Ramos (cell line): ENCODE measurements around the gene DCDC2B.
"Not testable (repeated sequence)": the region's sequence is repeated elsewhere in the genome, so short reads cannot be mapped to it uniquely, and the experiment has no call there.

Experiments
- in situ Hi-C: fragments of 300-500 bp; cut with MboI; formaldehyde crosslinking; loops from one replicate; pipeline ENCODE4 v1.14.3; 2022; ENCODE audit warnings: low sequenced_read_pairs; ENCODE audit not compliant: unreplicated experiment

Gene DCDC2B

DNA sequence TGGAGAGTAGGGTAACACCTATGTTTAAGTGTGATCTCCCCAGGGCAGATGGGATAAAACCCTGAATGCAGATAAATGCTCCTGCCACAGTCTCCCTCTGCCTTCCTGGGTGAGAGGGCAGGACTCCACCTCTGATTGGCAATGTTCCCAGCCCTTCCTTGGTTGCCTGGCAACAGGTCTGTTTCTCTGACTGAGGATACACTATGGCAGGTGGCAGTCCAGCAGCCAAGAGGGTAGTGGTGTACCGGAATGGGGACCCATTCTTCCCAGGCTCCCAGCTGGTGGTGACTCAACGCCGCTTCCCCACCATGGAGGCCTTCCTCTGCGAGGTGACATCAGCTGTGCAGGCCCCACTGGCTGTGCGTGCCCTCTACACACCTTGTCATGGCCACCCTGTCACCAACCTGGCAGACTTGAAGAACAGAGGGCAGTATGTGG lies at the start of gene DCDC2B:
TSS of gene DCDC2B (plus strand) at position 199 of the 438 bp plus-strand sequence. CDS start at position 204, 5 bp downstream.
- in situ Hi-C loops = no loop called here

GRCh38 chr1:32159189-32159588 lies 49.7 kb upstream of the DCDC2B start:
- in situ Hi-C loops = no loop called here

DNA sequence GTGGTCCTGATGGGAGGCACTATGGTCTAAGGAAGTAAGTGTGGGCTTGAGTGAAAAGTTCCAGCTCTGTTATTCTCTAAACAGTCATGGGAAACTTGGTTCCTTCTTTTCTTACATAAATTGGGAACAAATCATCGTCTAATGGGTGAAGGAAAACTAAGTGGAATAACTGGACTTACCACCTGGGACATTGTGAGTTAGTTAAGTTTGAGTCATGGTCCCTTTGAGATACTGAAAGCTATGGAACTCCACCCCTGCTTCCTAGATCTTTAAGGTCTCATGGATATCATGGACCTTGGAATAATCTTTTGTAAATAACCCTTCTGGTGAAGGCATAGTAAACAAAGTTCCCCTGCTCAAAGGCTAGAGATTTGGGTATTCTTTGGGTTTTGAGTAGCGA lies 45.5 kb upstream of the DCDC2B start:
- in situ Hi-C loops = no loop called here

GRCh38 chr1:32165633-32166032 lies 43.3 kb upstream of the DCDC2B start:
- in situ Hi-C loops = not testable (repeated sequence)

DNA sequence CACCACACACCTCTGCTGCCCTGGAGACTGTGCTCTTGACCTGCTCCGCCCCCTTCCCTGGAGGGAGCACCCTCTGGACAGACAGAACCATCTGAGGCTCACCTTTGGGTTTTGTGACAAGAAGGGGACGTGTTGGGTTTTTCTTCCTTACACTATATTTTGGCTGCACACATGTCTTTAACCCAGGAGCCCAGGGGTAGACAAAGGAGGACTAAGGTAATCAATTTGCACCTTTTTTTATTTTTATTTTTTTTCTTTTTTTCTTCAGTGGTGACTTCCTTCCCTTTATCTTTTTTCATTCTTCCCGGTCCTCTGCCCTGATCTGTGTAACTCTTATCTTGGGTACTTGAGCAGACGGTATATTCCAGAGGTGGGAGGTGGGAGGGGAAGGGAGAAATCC lies 37.9 kb upstream of the DCDC2B start:
- in situ Hi-C loops = no loop called here

- in situ Hi-C loops = no loop called here
Measured at GRCh38 chr1:32172621-32173245, 36.2 kb upstream of the DCDC2B start.

DNA sequence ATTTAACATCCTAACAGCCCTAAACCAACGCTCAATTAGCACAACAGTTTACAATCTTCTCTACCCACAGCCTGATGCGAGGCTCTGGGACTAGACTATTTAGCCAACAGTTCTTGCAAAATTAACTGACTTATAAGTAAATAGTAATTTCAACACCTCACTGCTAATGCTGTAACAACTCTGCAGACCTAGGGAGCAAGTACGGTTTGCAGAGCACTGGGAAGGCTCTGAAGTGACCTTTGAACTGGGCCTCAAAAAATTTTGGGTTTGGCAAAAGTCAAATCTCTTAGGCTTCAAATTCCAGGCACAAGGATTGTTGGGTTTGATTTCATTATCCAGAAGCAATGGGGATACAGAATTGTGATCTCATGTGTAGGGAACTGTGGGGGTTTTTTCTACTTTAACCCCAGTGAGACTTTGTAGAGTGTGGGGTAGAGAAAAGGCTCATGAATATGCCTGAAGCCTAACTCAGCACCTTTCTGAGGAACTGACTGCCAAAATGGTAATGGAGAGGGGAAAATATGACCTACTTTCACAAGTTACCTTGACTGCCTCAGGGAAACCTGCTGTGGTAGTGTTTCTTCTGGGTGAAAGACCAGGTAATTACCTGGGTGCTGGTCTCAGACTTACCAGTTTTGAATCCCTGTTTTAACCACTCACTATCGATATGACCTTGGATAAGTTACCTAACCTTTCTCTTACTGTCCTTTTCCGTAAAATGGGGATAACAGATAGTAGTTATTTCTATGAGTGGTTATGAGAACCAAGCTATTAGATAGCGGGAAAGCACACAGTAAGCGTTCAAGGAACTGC lies 30.3 kb upstream of the DCDC2B start:
- in situ Hi-C loops = no loop called here

GRCh38 chr1:32179193-32179442 lies 29.8 kb upstream of the DCDC2B start:
- in situ Hi-C loops = no loop called here

DNA sequence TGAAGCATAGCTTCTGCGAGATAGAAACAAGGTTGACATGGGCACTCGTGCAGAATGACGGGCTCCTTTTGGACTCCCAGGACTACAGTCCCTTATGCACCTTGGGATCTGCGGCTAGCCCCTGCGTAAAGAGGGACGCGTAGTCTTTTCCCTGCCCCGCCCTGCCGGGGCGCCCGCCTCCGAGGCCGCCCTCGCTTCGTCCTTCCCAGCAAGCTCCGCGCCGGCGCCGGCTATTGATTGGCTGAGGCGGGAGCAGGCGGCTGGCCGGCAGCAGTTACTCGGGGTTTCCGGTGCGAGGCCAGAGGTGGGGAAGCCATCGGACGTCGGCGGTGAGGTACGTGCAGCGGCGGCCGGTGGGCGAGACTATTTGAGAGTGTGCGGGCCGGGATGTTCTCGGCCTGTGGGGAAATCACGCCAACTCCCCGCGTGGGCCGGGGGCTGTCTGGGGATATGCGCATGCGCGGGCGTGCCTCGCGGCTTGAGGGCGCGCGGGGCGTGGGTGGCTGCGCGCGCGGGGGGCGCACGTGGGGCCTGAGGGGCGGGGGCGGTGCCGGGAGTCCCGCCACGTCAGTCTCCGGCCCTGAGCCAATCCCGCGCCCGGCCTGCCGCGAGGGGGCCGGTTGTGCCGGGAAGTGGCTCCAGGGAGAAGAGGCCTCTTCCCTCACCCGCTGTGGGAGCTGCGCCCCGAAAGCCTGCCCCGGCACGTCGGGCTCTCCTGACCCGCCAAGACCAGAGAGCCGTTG lies 29.3 kb upstream of the DCDC2B start, which contains the start of gene TXLNA:
TSS of gene TXLNA (plus strand) at position 233 of the 743 bp plus-strand sequence. CDS start 671 bp downstream, outside the sequence.
- in situ Hi-C loops = no loop called here

DNA sequence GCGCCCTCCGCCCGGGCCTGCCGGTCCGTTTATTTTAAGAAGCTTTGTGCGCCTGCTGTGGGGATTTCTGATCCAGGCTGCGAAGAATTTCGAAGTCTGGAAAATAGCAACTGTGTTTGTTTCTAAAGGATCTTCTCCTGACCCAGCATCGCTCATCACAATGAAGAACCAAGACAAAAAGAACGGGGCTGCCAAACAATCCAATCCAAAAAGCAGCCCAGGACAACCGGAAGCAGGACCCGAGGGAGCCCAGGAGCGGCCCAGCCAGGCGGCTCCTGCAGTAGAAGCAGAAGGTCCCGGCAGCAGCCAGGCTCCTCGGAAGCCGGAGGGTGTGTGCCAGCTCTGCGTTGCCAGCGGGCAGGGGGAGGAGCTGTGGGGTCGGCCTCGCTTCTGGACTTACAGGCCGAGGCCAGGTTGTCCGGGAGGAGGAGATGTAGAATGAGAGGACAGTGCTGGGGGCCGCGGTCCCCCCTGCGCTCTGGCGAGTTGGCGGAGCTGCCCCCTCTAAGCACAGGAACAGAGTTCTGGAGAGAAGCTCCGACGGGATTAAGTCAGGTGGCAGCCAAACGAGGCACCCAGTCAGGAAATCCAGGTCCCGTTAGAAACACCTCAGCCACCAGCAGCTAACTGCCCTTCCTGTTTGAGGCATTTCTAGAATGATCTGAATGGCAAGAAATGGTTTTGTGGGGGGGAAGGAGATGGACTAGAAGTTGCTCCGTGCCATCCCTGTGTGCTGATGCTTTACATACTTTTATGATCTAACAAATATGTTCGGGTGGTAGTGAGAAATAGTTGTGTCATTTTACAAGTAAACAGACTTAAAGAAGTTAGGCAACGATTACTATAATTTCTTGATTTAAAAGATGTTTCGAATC lies 28.5 kb upstream of the DCDC2B start:
- in situ Hi-C loops = no loop called here

DNA sequence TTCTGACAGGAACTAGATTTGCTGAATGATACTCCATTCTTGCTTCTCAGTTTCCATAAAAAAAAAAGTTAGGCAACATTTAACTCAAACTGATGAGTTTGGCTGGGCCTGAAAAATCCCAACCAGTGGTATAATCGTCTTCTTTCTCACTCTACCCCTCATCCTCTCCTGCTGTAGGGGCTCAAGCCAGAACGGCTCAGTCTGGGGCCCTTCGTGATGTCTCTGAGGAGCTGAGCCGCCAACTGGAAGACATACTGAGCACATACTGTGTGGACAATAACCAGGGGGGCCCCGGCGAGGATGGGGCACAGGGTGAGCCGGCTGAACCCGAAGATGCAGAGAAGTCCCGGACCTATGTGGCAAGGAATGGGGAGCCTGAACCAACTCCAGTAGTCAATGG lies 27.8 kb upstream of the DCDC2B start:
- in situ Hi-C loops = no loop called here

- in situ Hi-C loops = no loop called here
Measured at GRCh38 chr1:32181563-32181962, 27.3 kb upstream of the DCDC2B start.

- in situ Hi-C loops = no loop called here
Measured at GRCh38 chr1:32182060-32182459, 26.8 kb upstream of the DCDC2B start.

- in situ Hi-C loops = no loop called here
Measured at GRCh38 chr1:32184650-32185049, 24.2 kb upstream of the DCDC2B start.

GRCh38 chr1:32186077-32186476 lies 22.8 kb upstream of the DCDC2B start:
- in situ Hi-C loops = no loop called here

DNA sequence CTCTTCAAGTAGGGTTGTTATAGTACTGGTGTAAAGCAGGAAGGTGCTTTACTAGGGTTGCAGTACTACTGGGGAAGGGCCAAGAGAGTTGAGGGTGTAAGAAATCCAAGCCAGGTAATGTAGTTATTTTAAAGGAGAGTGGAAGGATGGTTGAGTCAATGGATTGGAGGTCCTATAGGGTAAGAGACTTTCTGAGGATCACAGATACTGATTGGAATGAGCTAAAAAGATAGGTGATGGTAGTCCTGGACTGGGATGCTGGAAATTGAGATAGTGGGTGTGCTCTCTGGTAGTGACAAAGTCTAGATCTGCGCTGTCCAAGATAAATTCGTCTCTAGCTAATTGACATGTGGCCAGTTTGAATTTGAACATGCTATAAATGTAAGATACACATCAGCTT lies 22.4 kb upstream of the DCDC2B start:
- in situ Hi-C loops = no loop called here

DNA sequence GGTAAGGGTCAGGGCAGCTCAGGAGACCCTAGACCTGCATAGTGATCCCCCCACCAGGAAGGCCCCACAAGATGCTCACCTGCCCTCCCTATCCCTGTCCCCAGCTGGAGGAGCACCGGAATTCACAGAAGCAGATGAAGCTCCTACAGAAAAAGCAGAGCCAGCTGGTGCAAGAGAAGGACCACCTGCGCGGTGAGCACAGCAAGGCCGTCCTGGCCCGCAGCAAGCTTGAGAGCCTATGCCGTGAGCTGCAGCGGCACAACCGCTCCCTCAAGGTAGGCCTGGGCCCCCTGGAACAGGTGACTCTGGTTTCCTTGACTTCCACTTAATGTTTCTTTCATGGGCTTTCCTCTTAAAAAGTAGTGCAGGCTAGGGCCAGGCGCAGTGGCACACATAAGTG lies 21.0 kb upstream of the DCDC2B start:
- in situ Hi-C loops = no loop called here

- in situ Hi-C loops = no loop called here
Measured at GRCh38 chr1:32192220-32192948, 16.5 kb upstream of the DCDC2B start.

GRCh38 chr1:32194984-32195383 lies 13.9 kb upstream of the DCDC2B start:
- in situ Hi-C loops = no loop called here

GRCh38 chr1:32195531-32195930 lies 13.4 kb upstream of the DCDC2B start:
- in situ Hi-C loops = no loop called here
